ACHN (cell line): ENCODE results near the gene ADSL.

Experiments
- DNase-seq: peaks from one replicate; pipeline ENCODE4 v3.0.0-alpha.2; 2015
- in situ Hi-C: cut with HindIII; loops from 2 replicates; pipeline ENCODE4 v1.10.0; 2017; ENCODE audit warnings: low sequenced_read_pairs, low pct_ligation_motif_present, low pct_unique_long_range_greater_than_20kb

The ADSL gene

DNA sequence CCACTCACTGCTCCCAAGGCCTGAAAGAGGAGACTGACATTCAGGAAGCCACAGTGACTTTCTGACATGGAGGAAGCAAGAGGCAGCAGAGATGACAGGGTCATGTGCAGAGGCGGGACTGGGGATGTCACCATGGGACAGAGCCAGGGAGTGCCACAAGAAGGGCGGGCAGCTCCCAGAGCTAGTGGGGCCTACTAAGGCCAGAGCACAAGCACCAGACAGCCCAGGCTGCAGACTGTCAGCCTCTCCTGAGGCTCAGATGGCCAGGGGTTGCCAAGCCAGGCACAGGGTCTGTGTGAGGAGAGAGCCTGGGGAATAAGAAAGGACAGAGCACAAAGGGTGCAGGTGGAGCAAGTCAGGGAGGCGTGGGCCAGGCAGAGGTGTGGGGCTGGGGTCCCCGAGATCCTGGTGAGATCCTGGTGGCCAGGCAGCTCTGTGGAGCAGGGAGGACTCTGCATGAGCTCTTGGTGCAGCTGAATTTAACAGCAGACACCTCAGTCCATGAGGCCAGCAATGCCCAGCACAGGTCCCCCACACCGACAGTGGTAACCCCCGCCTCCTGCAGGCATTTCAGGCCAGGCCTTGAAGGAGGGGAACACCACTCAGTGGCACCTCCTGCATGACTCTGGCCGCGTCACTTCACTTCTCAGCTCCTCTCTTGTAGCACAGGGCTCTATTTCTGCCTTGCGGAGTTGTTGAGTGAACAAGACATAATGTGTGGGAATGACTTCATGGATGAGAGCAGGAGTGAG, 76.4 kb downstream of the ADSL start:
- DNase-seq = no peak
- in situ Hi-C loops = no loop called here

DNA sequence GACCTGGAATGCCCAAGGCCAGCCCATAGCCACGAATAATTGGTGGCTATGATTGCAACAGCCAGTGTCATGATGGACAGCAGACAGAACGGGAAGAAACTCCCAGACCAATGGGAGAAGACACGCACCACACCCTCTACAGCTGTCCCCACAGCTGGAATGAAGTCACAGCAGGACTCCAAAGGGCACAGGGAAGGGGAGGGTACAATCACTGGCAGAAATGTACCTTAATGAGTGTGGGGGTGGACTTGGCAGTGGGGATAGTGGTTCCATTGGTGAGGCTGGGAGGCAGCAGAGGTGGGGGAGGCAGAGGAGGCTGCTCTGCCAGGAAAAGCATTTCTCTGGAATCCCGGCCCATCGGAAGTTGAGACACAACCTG, 77.0 kb downstream of the ADSL start:
- in situ Hi-C loops = no loop called here
- DNase-seq = no peak

DNA sequence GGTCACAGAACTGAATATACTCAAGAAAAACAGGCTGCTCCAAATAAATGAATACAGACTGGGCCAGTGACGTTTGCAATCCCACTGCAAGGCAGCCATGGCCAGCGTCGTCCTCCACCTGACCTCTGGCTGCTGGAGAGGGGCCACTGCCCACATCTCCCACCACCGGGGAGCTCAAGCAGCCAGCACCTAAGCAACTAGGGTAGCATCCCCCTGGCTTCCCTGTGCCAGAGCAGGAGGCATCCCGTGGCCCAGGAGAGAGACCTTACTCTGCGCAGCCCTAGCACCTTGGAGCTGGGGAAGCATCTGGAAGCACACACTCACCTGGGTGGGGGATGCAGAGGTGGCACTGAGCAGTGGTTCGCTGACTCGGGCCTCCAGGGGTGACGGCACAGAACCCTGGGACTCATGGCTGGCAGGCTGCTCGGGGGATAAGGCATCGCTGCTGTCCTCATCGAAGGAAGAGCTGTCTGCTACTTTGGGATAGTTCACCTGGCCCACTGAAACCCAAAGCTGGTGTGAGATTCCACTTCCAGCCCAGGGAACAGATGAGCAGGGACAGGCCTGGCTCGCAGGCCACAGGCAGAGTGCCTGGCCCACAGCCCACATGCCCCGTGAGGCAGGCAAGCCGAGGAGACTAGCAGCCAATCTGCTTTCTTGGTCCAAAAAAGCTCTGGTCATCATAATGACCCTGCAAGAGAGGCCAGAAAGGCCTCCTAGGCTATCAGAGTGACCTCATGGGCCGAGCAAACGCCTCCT, 77.8 kb downstream of the ADSL start:
- no peak for DNase-seq
- in situ Hi-C loops = no loop called here

DNA sequence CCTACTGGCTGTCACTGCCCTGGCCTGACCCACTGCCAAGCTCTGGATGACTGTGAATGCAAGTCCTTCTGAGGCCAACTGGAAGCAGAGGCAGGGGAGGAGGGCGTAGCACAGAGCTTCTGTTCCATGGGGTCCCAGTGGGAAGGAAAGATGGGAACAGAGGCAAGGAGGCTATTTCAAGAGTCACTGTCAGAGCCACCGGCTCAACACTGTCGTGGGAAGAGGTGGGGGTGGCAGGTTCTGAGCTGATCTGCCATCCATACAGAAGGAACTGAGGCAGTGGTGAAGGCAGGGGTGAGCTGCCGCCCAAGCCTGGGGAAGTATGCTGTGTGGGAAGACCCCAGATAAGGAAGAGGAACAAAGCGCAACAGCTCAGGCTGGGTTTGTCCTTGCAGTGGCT, 78.8 kb downstream of the ADSL start:
- no peak for DNase-seq
- in situ Hi-C loops = no loop called here

DNA sequence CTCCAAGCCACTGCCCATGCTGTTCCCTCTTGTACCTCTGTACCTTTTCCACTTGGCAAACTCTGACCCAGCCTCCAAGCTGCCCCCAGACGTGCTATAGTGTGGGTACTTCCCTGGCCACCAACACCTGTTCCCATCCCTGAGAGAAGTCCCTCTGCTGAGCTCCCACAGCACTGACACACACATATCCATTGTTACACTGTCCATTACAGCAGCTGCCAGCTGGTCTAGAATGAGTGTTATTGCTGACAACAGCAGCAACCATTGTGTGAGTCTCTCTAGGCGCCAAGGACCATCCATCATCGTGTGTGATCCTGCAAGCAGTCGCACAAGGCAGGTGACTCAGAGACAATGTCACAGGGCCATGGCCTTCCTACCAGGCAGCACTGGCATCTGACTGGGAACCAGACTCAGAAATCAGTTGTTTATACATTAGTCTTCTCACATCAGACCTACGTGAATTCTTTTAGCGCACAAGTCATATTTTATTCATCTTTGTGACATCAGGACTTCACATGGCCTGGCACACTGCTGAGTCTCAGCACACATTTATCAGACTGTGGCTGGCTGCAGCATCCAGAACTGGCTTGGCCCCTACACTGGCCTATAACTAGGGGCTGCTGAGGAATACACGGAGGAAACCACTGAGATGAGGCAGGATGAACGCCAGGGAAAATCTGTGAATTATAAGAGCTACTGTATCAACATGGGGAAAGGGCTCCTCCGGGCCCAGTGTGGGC, 80.5 kb downstream of the ADSL start:
- in situ Hi-C loops = no loop called here
- no peak for DNase-seq

DNA sequence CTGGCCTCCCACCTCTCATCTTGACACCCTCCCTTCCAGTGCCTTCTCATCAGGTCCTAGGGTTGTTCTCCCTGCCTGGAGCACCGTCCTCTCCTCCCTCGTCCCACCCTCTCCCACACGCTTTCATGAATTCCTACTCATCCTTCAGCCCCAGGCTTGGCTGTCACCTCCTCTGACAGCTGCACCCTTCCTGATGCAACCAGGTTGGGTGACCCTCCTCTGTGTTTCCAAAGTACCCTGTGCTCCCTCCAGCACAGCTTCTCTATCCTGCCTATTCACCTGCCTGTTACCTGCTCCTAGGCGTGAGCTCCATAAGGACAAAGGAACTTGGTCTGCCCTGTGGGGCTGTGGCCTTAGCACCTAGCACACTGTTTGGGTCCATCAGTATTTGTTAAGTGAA, 82.5 kb downstream of the ADSL start:
- no peak for DNase-seq
- in situ Hi-C loops = no loop called here

DNA sequence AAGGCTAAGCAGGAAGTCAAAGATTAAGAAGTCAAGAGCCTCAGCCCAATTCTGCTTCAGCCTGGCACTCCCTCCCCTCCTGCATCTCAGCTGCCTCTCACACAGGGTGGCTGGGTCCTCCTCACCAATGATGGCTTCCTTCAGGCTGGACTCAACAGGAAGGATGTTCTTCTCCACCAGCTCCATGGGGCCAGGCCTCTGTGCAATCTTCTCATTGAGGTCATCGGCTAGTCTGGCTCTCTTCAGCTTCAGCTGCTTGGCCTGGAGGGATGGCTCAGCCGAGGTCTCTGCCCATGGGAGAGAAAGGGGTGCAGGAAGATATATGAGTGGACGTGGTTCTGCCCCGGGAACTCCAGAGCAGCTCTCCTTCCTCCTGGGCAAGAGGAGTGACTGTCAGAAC, 83.2 kb downstream of the ADSL start:
- DNase-seq = no peak
- in situ Hi-C loops = no loop called here

DNA sequence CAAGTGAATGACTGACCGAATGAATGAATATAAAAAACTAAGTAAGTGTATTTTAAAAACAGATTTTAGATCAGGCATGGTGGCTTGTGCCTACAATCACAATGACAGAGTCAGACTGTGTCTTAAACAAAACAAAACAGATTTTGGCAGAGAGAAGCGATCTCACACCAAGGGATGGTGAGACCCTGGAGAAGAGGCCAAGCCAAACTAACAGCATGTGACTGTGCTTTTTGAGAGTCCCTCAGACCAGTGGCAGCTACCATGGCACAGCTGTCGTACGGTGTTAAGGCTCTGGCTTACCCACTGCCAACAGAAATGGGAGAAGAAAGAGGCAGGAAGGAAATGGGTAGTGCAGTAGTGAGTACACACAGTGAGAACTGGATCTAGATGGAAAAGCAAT, 84.7 kb downstream of the ADSL start:
- in situ Hi-C loops = no loop called here
- no peak for DNase-seq

DNA sequence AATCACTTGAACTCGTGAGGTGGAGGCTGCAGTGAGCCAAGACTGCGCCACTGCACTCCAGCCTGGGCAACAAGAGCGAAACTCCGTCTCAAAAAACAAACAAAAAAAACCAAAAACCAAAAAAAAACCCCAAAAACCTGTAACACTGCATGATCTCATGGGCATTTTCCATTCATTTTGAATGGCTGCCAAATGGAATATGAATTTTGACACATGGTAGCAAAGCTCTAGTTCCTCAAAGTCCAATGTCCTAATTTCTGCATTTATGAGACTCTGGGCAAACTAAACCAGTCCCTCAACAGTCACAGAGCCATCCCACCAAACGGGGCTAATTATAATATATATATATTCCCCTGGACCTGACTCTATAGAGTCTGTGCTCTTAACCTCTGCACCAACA, 85.9 kb downstream of the ADSL start:
- no peak for DNase-seq
- in situ Hi-C loops = no loop called here

DNA sequence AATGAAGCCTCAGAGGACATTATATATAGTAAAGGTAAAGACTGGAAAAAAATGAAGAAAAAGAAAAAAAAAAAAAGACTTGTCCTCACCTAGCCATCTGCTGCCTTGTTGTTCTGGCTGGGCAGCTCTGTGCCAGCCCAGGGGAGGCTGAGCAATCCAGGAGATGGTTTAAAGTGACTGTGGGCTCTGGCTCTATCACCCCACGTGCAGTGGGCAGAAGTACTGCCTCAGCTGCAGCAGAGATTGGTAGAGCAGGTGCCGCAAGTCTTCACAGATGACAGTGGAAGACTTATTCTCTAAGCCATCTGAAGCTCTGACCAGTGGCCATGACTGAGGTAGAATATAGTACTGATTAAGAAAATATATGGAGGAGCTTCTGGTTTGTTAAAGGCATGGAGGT, 86.3 kb downstream of the ADSL start:
- in situ Hi-C loops = no loop called here

DNA sequence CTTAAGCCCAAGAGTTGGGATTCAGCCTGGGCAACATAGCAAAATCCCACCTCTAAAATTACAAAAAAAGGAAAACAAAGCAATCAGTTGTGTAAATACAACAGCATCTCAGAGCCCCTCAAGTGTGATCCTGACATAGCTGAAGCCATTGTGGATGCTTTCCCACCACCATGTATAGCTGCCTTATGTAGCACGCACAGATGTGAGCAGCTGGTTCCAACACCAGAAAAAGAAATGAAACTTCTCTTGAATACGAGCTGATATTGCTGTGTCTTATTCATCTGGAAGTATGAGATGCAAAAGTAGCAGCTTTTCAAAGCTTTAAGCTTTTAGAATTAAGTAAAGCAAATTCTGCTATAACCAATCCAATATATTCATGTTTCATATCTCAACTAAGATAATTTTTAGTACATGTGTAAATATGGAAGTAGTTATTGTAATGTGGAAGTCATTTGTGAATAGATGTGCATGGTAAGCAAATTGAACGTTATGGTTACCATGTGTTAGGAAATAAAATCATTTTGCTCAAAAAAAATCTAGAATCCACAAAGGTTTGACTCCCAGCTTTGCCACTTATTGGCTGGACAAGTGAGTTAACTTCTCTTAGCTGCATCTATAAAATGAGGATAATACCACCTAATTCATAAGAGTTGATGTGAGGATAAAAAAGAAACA, 87.3 kb downstream of the ADSL start:
- in situ Hi-C loops = no loop called here
- DNase-seq = no peak

More for the DNA sequence above, 86.3 kb downstream of the ADSL start:
- no peak for DNase-seq

DNA sequence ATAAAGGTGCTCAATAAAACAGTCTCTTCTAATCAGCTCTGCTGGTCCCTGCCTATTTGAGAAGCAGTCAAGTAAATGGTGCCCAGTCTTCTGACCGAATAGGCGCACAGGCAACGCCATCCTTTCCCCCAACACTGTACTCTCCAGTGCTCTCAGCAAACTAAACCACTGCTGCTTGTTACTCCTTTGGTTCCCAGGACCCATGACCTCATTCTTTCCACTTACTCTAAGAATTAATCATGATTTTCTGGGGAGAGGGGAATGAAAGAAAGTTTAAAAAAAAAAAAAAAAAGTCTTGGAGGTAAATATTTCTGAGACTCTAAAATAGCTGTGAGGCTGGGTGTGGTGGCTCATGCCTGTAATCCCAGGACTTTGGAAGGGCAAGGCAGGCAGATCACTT, 87.8 kb downstream of the ADSL start:
- in situ Hi-C loops = no loop called here

DNA sequence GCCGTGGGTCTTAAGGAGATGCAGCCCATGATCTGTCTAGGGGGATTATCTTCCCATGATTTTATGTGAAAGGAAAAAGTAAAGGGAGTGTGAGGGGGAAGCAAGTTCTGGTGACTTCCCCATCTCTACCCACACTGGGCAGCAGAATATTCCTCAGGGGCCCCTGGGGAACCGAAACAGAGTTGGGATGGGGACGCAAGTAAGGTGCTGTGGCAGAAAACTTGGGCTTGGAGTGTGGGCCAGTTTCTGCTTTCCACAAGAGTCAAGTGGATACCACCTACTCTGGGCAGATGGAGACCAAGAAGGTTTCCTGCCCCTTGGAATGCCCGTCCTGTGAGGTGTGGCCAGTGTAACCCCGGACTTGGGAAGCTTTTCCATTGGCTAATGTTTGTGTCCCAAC, 88.4 kb downstream of the ADSL start:
- in situ Hi-C loops = no loop called here
- DNase-seq = no peak

More for the DNA sequence above, 87.8 kb downstream of the ADSL start:
- no peak for DNase-seq

DNA sequence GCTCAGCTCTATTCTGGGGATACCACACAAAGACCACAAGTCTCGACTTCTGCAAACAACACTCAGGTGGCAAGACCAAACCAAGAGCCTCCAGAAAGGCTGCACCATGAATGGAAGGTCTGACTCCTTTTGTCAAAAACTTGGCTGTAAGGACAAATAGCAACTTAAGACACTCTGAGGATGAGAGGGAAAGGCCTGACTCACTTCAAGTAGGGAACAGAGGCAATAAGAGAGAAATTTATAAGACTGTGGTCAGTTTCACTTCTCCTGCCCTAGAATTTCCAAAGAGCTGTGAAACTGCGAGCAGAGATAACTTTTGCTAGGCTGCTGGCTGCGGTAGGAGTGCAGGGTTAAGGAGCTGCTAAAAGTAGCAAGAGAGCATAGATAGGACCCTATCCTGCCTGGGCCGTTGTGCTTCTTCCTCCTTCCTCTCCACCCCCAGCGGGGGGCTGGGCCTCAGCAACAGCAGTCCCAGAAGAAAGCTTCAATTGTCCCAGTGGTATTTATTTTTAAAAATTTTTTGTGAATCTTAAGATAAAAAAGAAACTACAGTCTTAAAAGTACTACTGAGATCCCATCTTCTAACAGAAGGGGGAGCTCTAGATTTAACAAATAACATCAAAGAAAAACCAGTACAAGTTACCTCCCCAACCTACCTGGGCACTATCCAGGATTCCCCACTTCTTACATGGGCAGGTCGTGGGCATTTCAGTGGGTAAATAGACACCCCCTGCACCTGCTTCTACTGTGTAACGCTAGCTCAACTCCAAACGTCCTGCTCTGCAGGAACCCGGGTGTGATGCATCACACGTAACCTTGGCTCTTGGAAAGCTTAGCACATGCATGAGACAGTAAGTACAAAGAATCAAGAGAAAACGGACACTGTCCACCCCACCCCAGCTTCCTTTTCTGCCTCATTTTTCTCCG, 90.5 kb downstream of the ADSL start:
- peak; percentile 51 for DNase-seq
- in situ Hi-C loops = no loop called here
